ENCODE results near the gene DIP2C.

DNA sequence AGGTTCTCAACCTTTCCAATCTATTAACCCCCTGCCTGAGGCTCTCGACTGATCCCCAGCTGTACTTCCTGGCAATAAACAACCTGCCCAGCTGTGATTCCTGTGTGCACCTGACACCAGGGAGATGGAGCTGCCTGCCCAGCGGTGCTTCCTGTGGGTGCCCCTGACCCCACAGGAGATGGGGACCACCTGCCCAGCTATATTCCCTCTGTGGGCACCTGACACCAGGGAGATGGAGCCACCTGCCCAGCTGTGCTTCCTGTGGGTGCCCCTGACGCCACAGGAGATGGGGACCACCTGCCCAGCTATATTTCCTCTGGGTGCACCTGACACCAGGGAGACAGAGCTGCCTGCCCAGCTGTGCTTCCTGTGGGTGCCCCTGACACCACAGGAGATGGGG is 184.0 kb downstream of the DIP2C start:
- no peak for TF ChIP-seq CTCF (IDR thresholded peaks at IDR 0.05)
- TF ChIP-seq, protein P1, sequence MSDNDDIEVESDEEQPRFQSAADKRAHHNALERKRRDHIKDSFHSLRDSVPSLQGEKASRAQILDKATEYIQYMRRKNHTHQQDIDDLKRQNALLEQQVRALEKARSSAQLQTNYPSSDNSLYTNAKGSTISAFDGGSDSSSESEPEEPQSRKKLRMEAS (IDR thresholded peaks at IDR 0.05; ENCODE audit: low read depth): no peak
- no peak for TF ChIP-seq EP300 (IDR thresholded peaks at IDR 0.05; ENCODE audit: borderline replicate concordance in 1 of 2, low read depth in 1 of 2, low read length in 1 of 2)
- TF ChIP-seq, protein P2, sequence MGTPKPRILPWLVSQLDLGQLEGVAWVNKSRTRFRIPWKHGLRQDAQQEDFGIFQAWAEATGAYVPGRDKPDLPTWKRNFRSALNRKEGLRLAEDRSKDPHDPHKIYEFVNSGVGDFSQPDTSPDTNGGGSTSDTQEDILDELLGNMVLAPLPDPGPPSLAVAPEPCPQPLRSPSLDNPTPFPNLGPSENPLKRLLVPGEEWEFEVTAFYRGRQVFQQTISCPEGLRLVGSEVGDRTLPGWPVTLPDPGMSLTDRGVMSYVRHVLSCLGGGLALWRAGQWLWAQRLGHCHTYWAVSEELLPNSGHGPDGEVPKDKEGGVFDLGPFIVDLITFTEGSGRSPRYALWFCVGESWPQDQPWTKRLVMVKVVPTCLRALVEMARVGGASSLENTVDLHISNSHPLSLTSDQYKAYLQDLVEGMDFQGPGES (IDR thresholded peaks at IDR 0.05; ENCODE audit: low read depth, low read length): no peak
- TF ChIP-seq RAD21 (IDR thresholded peaks at IDR 0.05; ENCODE audit: low read length): no peak
- TF ChIP-seq RXRA (IDR thresholded peaks at IDR 0.05; ENCODE audit: borderline replicate concordance, low read depth): no peak
- TF ChIP-seq SIN3A (IDR thresholded peaks at IDR 0.05; ENCODE audit: borderline replicate concordance, low read depth, low read length): no peak
- no peak for TF ChIP-seq TAF1 (IDR thresholded peaks at IDR 0.05; ENCODE audit: borderline replicate concordance, low read depth, low read length)
- TF ChIP-seq EZH2phosphoT487 (IDR thresholded peaks at IDR 0.05; ENCODE audit: borderline replicate concordance, low read depth): no peak
- TF ChIP-seq SMC3 (IDR thresholded peaks at IDR 0.05; ENCODE audit: low read depth, low read length): no peak
- no peak for TF ChIP-seq POLR2AphosphoS5 (IDR thresholded peaks at IDR 0.05; ENCODE audit: low read depth, low read length)
- TF ChIP-seq, protein P3, sequence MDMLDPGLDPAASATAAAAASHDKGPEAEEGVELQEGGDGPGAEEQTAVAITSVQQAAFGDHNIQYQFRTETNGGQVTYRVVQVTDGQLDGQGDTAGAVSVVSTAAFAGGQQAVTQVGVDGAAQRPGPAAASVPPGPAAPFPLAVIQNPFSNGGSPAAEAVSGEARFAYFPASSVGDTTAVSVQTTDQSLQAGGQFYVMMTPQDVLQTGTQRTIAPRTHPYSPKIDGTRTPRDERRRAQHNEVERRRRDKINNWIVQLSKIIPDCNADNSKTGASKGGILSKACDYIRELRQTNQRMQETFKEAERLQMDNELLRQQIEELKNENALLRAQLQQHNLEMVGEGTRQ (IDR thresholded peaks at IDR 0.05; ENCODE audit: borderline replicate concordance, low read depth, low read length): no peak
- TF ChIP-seq USF1 (IDR thresholded peaks at IDR 0.05; ENCODE audit: borderline replicate concordance, low read depth): no peak
